Cardiac fibroblast (primary cell): ENCODE data around the gene SLC4A4.
A peak's percentile ranks its signal among the peaks of the same experiment; 100 is the strongest.

Experiments used
- DNase-seq, 2 donors: peaks; one replicate each; pipeline versions ENCODE4 v3.0.0 to v3.0.0-alpha.2; 2010; ENCODE audit warnings: low read depth in 2 of 2
- H3K4me3 ChIP-seq, 2 donors: replicated peaks in 1 of 2; 1 replicate in 1 of 2; 2 replicates in 1 of 2; pipeline ENCODE4 v1.5.1; 2011; ENCODE audit warnings: low read depth in 2 of 2, low read length in 2 of 2, mild to moderate bottlenecking in 2 of 2, moderate library complexity in 1 of 2
- TF ChIP-seq, protein P1 (sequence below): IDR thresholded peaks from one replicate; pipeline ENCODE4 v1.5.1; 2011; ENCODE audit warnings: low read depth, mild to moderate bottlenecking, low read length, inconsistent platforms

Gene SLC4A4

DNA sequence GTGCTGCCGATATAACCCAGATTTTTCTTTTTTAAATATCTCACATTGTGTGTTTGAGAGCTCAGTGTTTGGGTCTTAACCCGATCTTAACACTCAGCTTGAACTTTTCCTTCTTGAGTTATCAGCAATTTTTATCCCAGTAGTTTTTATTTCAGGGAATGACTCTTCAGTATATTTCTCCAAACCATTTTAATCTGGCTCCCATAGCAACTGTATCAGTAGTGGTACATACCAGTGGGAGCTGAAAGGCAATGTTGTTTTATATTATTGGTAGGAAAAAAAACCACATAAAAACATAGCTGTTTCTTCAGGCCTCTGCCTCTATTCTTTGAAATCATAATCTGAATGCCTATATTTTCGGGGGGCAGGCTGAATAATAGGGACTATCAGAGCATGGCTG lies 111.1 kb downstream of the SLC4A4 start:
- H3K4me3 ChIP-seq = no peak overlapping the region
- peak in 1 of 2 donors; percentile 16 for DNase-seq
- TF ChIP-seq, protein P1, sequence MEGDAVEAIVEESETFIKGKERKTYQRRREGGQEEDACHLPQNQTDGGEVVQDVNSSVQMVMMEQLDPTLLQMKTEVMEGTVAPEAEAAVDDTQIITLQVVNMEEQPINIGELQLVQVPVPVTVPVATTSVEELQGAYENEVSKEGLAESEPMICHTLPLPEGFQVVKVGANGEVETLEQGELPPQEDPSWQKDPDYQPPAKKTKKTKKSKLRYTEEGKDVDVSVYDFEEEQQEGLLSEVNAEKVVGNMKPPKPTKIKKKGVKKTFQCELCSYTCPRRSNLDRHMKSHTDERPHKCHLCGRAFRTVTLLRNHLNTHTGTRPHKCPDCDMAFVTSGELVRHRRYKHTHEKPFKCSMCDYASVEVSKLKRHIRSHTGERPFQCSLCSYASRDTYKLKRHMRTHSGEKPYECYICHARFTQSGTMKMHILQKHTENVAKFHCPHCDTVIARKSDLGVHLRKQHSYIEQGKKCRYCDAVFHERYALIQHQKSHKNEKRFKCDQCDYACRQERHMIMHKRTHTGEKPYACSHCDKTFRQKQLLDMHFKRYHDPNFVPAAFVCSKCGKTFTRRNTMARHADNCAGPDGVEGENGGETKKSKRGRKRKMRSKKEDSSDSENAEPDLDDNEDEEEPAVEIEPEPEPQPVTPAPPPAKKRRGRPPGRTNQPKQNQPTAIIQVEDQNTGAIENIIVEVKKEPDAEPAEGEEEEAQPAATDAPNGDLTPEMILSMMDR = no peak

DNA sequence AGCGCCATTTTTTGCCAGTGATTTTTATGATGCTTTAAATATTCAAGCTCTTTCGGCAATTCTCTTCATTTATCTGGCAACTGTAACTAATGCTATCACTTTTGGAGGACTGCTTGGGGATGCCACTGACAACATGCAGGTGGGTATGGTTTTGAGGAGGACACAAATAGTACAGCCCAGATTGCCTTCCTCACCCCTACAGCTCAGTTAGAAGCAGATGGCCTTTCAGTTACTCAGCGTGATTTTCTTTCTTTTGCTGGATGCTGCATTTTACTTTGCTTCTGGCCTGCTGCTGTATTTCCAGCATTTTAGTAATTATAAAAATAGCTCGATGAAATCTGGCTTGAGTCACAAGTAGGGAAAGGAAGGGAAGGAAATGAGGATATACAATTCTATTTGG lies 114.7 kb downstream of the SLC4A4 start:
- DNase-seq = no peak
- TF ChIP-seq, protein P1 = no peak

DNA sequence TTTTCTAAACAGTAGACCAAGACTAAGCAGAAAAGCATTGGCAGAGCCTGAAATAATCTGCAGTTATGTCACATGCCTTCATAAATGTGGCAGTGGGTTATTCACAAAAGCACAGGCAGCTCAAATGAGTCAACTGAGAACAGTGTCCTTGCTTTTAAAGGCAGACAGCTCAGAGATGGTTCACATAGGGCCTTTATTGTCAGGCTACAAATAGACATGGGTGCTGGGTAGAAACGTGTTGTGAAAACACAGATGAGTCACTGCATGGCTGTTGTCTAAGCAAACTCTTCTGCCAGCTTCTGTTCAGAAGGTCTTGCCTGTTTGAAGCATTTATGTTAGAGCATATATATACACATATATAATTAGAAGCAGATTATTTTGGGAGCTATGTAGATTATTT lies 118.0 kb downstream of the SLC4A4 start:
- peak; percentile 61 to 89 for DNase-seq
- H3K4me3 ChIP-seq = no peak overlapping the region
- TF ChIP-seq, protein P1 = no peak

More for the DNA sequence above, 114.7 kb downstream of the SLC4A4 start:
- no peak overlapping the region for H3K4me3 ChIP-seq

DNA sequence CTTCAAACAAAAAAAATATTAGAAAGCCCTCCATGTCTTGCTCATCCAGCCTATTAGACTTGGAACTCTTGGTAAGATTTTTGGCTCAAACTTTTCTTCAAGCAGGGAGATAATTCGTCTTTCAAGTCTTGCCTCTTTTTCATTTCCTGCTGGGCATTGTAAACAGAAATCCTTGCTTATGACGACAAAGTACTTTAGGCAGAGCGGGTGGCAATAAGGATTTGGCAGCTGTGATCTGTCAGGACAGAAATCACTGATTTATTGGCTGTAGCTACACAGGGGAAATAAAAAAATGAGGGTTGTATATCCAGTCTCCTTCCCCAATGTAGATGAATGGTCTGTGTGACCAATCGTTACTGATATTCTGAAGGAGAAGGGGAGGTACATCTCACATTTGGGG lies 121.6 kb downstream of the SLC4A4 start:
- H3K4me3 ChIP-seq = no peak overlapping the region
- TF ChIP-seq, protein P1 = no peak
- DNase-seq = no peak

DNA sequence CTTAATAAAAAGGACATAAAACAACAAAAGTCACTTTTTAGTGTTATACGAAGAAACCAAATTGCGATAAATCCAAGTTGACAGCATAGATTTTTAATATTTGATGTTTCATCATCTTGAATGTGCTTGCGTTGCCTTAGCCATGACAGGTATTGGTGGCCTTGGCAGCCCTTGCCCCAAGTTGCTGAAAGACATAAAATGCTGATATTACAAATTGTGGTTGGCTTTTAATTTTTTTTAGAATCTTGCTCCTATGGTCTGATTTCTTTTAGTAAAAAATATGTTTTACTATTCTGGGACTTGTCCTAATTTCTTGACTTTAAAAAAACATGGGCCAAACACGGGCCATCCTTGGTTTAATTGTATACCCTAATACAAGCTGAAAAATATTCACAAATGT lies 122.6 kb downstream of the SLC4A4 start:
- H3K4me3 ChIP-seq = no peak overlapping the region
- DNase-seq = no peak
- TF ChIP-seq, protein P1 = no peak

DNA sequence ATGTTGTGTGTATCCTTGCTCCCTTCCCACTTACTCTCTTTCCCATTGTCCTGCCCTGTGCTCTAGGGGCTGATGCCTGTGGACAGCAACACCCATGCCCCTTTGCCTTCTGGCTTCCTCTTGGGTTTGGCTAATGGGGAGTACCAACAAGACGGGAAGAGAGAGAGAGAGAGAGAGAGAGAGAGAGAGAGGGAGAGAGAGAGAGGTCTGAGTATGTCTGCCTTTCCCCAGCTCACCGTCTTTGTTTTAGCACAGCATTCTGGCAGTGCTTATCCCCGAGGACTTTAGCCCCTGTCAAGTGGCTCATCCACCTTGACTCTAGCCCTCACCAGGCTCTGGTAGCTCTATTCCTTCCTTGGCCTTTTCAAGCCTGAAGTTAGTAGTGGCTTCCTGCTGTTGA lies 128.0 kb downstream of the SLC4A4 start:
- TF ChIP-seq, protein P1 = no peak
- no peak overlapping the region for H3K4me3 ChIP-seq
- DNase-seq = no peak

DNA sequence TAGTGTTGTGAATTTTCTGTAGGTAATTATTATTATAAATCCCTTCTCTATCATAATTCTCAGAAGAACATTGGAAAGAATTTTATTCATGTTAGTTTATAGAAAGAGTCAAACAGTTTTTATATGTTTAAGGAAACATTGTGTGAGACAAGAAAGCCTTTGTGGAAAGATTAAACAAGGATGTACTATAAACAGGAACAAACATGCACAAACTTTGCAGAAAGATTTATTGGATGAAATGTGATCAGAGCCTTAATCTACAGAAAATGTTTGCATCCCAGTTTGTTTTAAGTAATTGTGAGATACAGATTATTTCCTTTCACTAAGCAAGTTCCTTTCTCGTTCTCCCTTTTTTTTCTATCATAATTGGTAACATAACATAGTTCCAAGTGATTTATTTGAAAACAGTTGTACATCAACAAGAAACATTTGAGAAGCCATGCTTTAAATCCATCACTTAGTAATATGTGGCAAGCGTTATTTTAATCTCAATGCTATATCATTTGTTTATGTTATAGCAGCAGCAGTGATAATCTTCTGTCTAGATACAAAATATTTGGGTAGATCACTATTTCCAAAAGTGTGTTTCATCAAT lies 129.4 kb downstream of the SLC4A4 start:
- DNase-seq = no peak
- H3K4me3 ChIP-seq = no peak overlapping the region
- TF ChIP-seq, protein P1 = no peak
